Suprapubic skin (tissue), 4 donors: ENCODE results near the gene TRAPPC1. TPM values are rescaled to one million over a fixed set of nuclear protein-coding genes. Genes with fewer than 3 reads are reported as not detected.

Experiments used
- DNase-seq, 2 donors: peaks; one replicate each; pipeline ENCODE4 v3.0.0-alpha.2; 2019; ENCODE audit warnings: low spot score in 2 of 2
- H3K27ac ChIP-seq: fragments of 200-600 bp; sonication (generic); one replicate; pipeline ENCODE4 v1.5.1; 2019
- H3K27me3 ChIP-seq: fragments of 200-600 bp; sonication (generic); one replicate; pipeline ENCODE4 v1.5.1; 2019
- H3K36me3 ChIP-seq: fragments of 200-600 bp; sonication (generic); one replicate; pipeline ENCODE4 v1.5.1; 2019
- H3K4me1 ChIP-seq: fragments of 200-600 bp; sonication (generic); one replicate; pipeline ENCODE4 v1.5.1; 2019
- H3K4me3 ChIP-seq: fragments of 200-600 bp; sonication (generic); one replicate; pipeline ENCODE4 v1.5.1; 2019; ENCODE audit warnings: mild to moderate bottlenecking
- H3K9me3 ChIP-seq: fragments of 200-600 bp; sonication (generic); one replicate; pipeline ENCODE4 v1.5.1; 2019
- CTCF ChIP-seq, 2 donors: fragments of 200-600 bp in 1 of 2; fragments of 450-650 bp in 1 of 2; sonication (generic) in 1 of 2; IDR thresholded peaks; one replicate each; pipeline ENCODE4 v1.5.1; 2016 to 2019; ENCODE audit warnings: antibody characterized with exemption in 2 of 2, mild to moderate bottlenecking in 1 of 2, moderate library complexity in 1 of 2
- EP300 ChIP-seq: sonication (generic); formaldehyde crosslinking; IDR thresholded peaks from one replicate; pipeline ENCODE4 v1.6.1; 2017; ENCODE audit warnings: antibody characterized with exemption
- POLR2A ChIP-seq, 2 donors: fragments of 450-650 bp; IDR thresholded peaks; one replicate each; pipeline ENCODE4 v1.6.1; 2017; ENCODE audit warnings: antibody characterized with exemption in 2 of 2, mild to moderate bottlenecking in 2 of 2, moderate library complexity in 2 of 2
- POLR2AphosphoS5 ChIP-seq, 3 donors: sonication (generic); formaldehyde crosslinking; IDR thresholded peaks; one replicate each; pipeline ENCODE4 v1.6.1; 2017; ENCODE audit warnings: antibody characterized with exemption in 3 of 3
- WGBS: methylation state at CpG from one replicate; pipeline ENCODE4 v1.1.5; 2018; 5-methylcytosine and 5-hydroxymethylcytosine counted together
- total RNA-seq, 4 donors: library from RNA; depleted of rRNA; stranded (reverse); fragments of >200 nt; gene quantifications; one replicate each; pipeline ENCODE4 v1.1.0, GENCODE V29; 2016

Gene TRAPPC1
- total RNA-seq, 4 donors from 2014 or later: 39.4 to 64.1 (median 46.2) TPM

DNA sequence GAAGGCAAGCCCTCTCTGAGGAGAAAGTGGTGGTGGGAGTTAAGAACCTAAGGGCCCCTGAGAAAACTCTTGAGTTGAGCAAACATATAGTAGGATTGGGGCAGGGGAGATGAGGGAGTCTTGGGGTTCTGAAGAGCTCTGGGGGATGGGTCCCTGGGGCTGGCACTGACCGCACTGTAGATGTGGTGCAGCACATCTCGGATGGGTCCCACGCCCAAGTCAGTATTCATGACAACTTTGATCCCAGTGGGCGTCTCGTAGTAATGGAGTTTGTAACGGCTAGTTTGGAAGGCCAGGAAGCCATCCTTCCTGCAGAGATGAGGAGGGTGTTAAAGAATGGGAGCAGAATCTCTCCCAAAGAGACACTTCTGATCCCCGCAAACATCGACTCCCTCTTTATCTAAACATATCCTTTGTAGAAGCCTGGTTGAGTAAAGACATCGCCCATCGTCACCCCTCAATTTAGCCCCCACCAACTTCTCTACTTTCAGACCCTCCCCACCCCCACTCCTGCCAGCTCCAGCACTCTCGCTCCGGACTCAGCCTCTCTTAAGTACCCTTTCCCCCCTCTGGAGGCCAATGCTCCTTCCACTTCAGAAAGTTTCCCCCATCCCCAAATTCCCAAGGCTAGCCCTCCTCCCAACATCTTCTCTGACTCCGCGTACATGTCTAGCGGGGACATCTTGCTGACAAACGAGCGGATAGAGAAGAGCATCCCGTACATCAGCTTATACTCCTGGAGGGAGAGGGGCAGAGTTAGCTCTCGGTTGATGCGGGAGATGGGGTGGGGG, 710 bp downstream of the TRAPPC1 start:
- WGBS: 33% methylated on average over 20 of the region's 20 CpGs
- TF ChIP-seq POLR2A (IDR thresholded peaks at IDR 0.05): no peak
- no peak for TF ChIP-seq EP300
- TF ChIP-seq POLR2AphosphoS5 (IDR thresholded peaks at IDR 0.05): no peak
- no peak for TF ChIP-seq CTCF (IDR thresholded peaks at IDR 0.05)

DNA sequence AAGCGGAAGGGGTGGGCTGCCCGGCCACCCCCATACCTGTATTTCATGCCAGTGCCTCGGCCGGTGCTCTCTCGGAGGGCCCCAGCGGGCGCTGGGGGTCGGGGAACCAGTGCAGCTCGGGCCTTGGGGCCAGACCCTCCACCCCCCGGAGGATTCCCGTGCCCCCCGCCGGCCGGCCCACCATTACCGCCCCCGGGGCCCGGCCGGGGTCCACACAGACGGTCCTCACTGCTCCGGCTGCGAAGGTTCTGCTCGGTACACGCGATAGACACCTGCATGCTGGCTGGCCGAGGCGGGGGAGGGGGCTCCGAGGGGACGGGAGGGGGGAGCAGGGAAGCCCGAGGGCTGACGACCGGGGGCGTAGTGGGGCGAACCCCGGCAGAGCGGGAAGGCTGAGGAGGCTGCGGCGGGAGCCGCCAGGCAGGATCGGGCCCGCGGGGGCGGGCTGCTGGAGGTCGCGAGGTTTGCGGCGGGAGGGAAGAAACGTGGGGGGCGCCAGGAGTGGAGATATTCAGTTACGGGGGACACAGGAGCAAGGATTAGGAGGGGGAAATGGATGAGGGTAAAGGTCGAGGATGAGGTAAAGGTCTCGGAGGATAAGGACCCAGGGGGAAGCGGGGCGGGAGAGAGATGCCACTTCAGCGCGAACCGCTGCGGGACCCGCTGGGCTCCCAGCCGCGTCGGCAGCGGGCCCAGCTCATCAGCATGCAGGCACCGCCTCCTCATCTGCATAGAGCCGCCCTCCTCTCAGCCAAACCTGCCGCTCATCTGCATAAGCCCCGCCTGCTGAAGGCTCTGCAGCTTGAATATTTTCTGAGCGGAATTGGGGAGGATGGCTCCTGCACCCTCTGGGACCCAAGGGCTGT, 2.4 kb downstream of the TRAPPC1 start, which contains the start of gene KCNAB3:
KCNAB3 (minus strand) TSS at position 699 of the 866 bp plus-strand sequence; CDS start at position 278, 421 bp downstream.
- no peak for TF ChIP-seq POLR2AphosphoS5 (IDR thresholded peaks at IDR 0.05)
- TF ChIP-seq CTCF (IDR thresholded peaks at IDR 0.05): no peak
- TF ChIP-seq POLR2A (IDR thresholded peaks at IDR 0.05): no peak
- TF ChIP-seq EP300: no peak
- peak within 1 kb of the TSS; percentile 40 for H3K4me3 ChIP-seq
- no peaks in the 10 kb centered on the region for H3K36me3 ChIP-seq
- peak in 1 of 2 donors; percentile 58 for DNase-seq
- H3K9me3 ChIP-seq: no peaks in the 10 kb centered on the region
- no peaks in the 10 kb centered on the region for H3K27me3 ChIP-seq
- H3K4me1 ChIP-seq: peaks cover 44% of the 10 kb centered on the region
- WGBS: 42% methylated on average over 41 of the region's 67 CpGs
- H3K27ac ChIP-seq: no peak within 1 kb of the TSS

More for the DNA sequence above, 710 bp downstream of the TRAPPC1 start:
- no peak for DNase-seq
- Histone ChIP-seq H3K9me3 (no peaks in the 10 kb centered on the region), H3K4me1 (peaks cover 44% of the 10 kb centered on the region), H3K36me3 (peaks cover 10% of the 10 kb centered on the region), H3K4me3 (peak overlapping the region; percentile 65), H3K27ac (peak overlapping the region; percentile 76), H3K27me3 (no peaks in the 10 kb centered on the region)

DNA sequence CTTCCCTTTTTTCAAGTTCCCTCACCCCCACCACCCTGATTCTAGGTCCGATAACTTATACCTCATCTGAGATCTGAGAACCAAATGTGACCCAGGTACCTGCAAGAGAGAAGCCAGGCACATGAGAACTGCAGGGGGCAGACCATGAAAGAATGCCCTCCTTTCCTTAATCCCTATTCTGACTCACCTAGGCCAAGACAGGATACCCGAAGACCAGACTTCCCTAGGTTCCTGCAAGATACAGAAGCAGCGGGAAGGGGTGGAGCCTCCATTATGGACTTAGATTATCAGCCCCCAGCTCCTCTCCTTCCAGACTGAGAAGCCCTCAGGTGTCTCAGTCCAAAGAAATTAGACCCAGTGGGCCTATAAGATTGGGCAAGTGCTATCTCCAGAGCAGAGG, 4.2 kb downstream of the TRAPPC1 start:
- TF ChIP-seq EP300 (no peak), CTCF (IDR thresholded peaks at IDR 0.05) (no peak), POLR2A (IDR thresholded peaks at IDR 0.05) (no peak), POLR2AphosphoS5 (IDR thresholded peaks at IDR 0.05) (no peak)
- 72% methylated on average over 3 of the region's 3 CpGs for WGBS

DNA sequence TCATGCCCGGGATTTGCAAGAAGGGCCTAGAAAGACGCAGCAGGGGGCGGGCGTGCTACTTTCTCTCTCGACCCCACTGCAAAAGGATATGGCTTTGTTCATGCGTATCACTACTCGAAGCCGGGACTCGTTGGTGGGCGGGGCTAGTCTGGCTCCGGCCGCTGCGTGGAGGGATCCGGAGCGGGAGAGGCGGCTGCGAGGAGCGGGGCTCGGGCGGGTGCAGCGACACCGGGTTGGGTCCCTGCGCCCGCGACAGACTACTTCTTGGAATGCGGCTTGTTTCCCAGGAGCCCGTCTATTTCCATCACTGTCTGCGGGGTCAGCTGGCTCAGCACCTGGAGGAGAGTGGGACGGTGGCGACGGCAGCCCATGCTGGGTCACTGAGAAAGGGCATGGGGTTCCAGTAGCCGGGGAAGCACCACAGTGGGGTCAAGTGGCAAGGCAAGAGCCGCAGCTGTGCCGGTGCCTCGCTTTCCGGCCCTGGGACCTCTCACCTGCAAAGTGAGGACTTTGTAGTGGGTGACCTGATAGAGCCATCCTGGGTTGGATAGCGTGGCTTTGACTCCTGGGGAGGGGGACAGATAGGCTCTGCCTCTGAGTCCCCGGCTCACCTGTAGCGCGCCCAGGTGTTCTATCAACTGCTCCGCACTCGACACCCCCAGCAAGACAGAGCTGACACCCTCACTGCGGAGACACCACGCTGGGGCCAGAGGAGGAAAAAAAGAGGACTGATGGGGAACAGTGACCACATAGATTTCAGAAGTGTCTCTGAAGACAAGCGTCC, 8.7 kb downstream of the TRAPPC1 start:
- 30% methylated on average over 29 of the region's 45 CpGs for WGBS

More for the DNA sequence above, 4.2 kb downstream of the TRAPPC1 start:
- H3K4me1 ChIP-seq: peaks cover 34% of the 10 kb centered on the region
- no peaks in the 10 kb centered on the region for H3K36me3 ChIP-seq
- H3K27ac ChIP-seq: no peak overlapping the region
- DNase-seq: no peak
- no peaks in the 10 kb centered on the region for H3K27me3 ChIP-seq
- H3K4me3 ChIP-seq: no peak overlapping the region
- no peaks in the 10 kb centered on the region for H3K9me3 ChIP-seq

GRCh38 chr17:7922269-7922844, 9.4 kb downstream of the TRAPPC1 start:
- no peak for TF ChIP-seq EP300
- no peak for TF ChIP-seq POLR2AphosphoS5 (IDR thresholded peaks at IDR 0.05)
- TF ChIP-seq POLR2A (IDR thresholded peaks at IDR 0.05): no peak
- no peak for TF ChIP-seq CTCF (IDR thresholded peaks at IDR 0.05)
- Histone ChIP-seq H3K4me3 (peak overlapping the region; percentile 51), H3K9me3 (no peaks in the 10 kb centered on the region), H3K36me3 (no peaks in the 10 kb centered on the region), H3K27ac (peak overlapping the region; percentile 42), H3K4me1 (peaks cover 15% of the 10 kb centered on the region), H3K27me3 (no peaks in the 10 kb centered on the region)
- DNase-seq: no peak
- 27% methylated on average over 16 of the region's 16 CpGs for WGBS

More for the DNA sequence above, 8.7 kb downstream of the TRAPPC1 start:
- Histone ChIP-seq H3K4me3 (peak overlapping the region; percentile 51), H3K4me1 (peaks cover 15% of the 10 kb centered on the region), H3K27me3 (no peaks in the 10 kb centered on the region), H3K36me3 (no peaks in the 10 kb centered on the region), H3K9me3 (no peaks in the 10 kb centered on the region), H3K27ac (peak overlapping the region; percentile 42)
- peak; percentile 91 to 93 for DNase-seq
- TF ChIP-seq EP300 (no peak), POLR2A (IDR thresholded peaks at IDR 0.05) (peak in 1 of 2 donors; percentile 32)
